IPS-NIHi7 (cell line): ENCODE results near the gene C1QA.
"Not testable (repeated sequence)": the region's sequence is repeated elsewhere in the genome, so short reads cannot be mapped to it uniquely, and the experiment has no call there.

Experiments used
- DNase-seq: peaks from one replicate; pipeline ENCODE4 v3.0.0; 2012; ENCODE audit warnings: mixed read lengths; ENCODE audit errors: extremely low spot score

The C1QA gene

DNA sequence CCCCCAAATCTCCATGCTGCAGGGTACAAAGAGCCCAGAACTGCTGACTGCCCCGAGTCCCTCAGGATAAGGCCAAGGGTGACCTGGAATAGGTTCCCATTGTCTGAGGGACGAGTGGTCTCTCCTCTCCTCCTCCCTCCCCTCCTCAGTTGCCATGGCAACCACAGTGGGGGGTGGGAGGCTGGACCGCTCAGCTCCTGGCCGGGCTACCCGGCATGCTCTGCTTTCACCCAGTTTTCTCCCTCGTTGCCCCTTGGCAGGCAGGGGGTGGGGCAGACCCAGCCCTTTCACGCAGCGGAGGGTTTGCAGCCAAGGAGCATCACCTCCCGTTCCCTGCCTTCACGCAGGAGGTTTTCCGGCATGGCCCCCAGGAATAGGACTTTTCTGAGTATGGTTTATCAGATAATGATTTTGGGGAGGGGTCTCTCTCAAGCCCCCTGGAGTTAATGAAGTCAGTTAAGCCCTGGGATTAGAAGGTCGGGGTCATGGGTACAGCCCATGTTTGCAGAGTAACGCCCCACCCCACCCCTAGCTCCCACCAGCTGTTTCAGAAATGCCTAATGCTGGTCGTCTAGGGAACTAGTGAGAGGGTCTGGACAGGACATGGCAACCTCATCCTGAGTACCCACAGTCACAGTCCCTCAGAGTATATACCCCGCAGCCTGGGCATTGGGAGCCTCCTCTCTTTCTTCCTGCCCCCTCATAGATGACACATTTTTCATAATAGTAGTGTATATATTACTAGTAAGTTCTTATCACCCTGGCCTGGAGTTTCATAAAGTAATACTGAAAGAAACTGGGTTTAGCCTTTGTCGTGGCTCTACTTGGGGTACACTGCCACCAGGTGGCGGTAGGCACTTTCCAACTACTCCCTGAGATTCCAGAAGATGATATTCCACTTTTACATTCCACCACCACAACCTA is 37.3 kb downstream of the C1QA start:
- peak; percentile 62 for DNase-seq

GRCh38 chr1:22674410-22674749 is 38.0 kb downstream of the C1QA start:
- DNase-seq, result no peak

- DNase-seq, result not testable (repeated sequence)
These were observed 39.7 kb downstream of the C1QA start for GRCh38 chr1:22676151-22676550.

GRCh38 chr1:22676916-22677583 is 40.6 kb downstream of the C1QA start:
- DNase-seq, result no peak

GRCh38 chr1:22677931-22678896 is 41.8 kb downstream of the C1QA start:
- DNase-seq, result no peak

DNA sequence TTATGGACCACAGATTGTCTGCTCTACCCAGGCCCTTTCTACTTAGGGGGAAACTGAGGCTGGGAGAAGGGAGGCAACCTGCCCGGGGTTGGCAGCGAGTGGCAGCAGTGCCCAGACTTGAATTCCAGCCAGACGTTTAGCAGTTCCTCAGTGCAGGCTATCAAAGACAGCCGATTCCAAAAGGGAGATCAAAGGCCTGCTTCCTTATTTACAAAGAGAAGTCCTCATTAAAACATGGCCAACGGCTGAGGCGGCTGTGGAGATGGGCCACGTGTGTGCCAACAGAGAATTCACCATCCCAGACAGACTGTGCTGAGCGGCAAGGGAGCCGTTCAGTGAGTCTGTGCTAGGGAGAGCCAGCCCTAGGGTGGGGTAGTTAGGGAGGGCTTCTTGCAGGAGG is 44.3 kb downstream of the C1QA start:
- DNase-seq, result no peak

GRCh38 chr1:22681556-22682276 is 45.3 kb downstream of the C1QA start:
- no peak for DNase-seq

DNA sequence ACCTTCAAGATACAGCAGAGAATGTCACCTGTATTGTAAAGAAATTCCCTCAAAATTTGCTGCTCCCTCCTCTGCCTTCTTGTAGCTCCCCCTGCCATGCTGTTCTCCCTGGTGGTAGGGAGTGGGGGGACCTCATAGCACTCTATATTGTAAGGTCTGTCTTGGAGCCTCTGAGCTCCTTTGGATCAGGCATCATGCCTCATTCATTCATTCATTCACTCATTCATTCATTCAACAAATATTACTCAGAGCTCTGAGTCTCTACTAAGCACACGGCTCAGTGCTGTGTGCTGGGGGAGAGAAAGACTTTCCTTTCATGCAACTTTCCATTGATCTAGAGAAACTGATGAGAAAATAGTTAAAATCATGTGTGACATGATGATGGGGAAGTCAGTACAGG is 47.1 kb downstream of the C1QA start:
- DNase-seq, result no peak

GRCh38 chr1:22685591-22686059 is 49.2 kb downstream of the C1QA start:
- no peak for DNase-seq

- no peak for DNase-seq
These were observed 50.8 kb downstream of the C1QA start for GRCh38 chr1:22687191-22687590.

- DNase-seq, result no peak
These were observed 52.0 kb downstream of the C1QA start for GRCh38 chr1:22688466-22688865.
